Suprapubic skin (tissue), 4 donors: ENCODE results near the gene ZNF625.

ENCODE experiments used
- CTCF ChIP-seq, 2 donors: fragments of 200-600 bp in 1 of 2; fragments of 450-650 bp in 1 of 2; sonication (generic) in 1 of 2; IDR thresholded peaks; one replicate each; pipeline ENCODE4 v1.5.1; 2016 to 2019; ENCODE audit warnings: antibody characterized with exemption in 2 of 2, mild to moderate bottlenecking in 1 of 2, moderate library complexity in 1 of 2
- POLR2A ChIP-seq, 2 donors: fragments of 450-650 bp; IDR thresholded peaks; one replicate each; pipeline ENCODE4 v1.6.1; 2017; ENCODE audit warnings: antibody characterized with exemption in 2 of 2, mild to moderate bottlenecking in 2 of 2, moderate library complexity in 2 of 2
- POLR2AphosphoS5 ChIP-seq, 3 donors: sonication (generic); formaldehyde crosslinking; IDR thresholded peaks; one replicate each; pipeline ENCODE4 v1.6.1; 2017; ENCODE audit warnings: antibody characterized with exemption in 3 of 3

DNA sequence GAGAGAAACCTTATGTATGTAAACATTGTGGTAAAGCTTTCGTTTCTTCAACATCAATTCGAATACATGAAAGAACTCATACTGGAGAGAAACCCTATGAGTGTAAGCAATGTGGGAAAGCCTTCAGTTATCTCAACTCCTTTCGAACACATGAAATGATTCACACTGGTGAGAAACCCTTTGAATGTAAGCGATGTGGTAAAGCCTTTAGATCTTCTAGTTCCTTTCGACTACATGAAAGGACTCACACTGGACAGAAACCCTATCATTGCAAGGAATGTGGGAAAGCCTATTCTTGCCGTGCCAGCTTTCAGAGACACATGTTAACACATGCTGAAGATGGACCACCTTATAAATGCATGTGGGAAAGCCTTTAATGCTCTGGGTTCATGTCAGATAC lies 31.1 kb upstream of the ZNF625 start:
- TF ChIP-seq POLR2A (IDR thresholded peaks at IDR 0.05): no peak
- no peak for TF ChIP-seq CTCF (IDR thresholded peaks at IDR 0.05)
- TF ChIP-seq POLR2AphosphoS5 (IDR thresholded peaks at IDR 0.05): no peak
